Skeletal muscle tissue (tissue), 4 donors: ENCODE results near the gene DCUN1D5. TPM values are rescaled to one million over a fixed set of nuclear protein-coding genes. Genes with fewer than 3 reads are reported as not detected.
A peak's percentile ranks its signal among the peaks of the same experiment; 100 is the strongest.

Experiments used
- H3K27ac ChIP-seq: one replicate; pipeline ENCODE4 v1.7.0; 2013; ENCODE audit warnings: mild to moderate bottlenecking, low read depth, low read length, inconsistent platforms
- H3K27me3 ChIP-seq, 3 donors: one replicate each; pipeline ENCODE4 v1.7.0; 2013; ENCODE audit warnings: low read length in 3 of 3; ENCODE audit not compliant: control insufficient read depth in 3 of 3, insufficient read depth in 3 of 3
- H3K36me3 ChIP-seq, 3 donors: one replicate each; pipeline ENCODE4 v1.7.0; 2013; ENCODE audit warnings: low read length in 3 of 3; ENCODE audit not compliant: control insufficient read depth in 3 of 3, insufficient read depth in 3 of 3
- H3K4me1 ChIP-seq, 3 donors: one replicate each; pipeline ENCODE4 v1.7.0; 2013; ENCODE audit warnings: low read length in 3 of 3, mild to moderate bottlenecking in 3 of 3; ENCODE audit not compliant: control insufficient read depth in 3 of 3, insufficient read depth in 3 of 3
- H3K4me3 ChIP-seq, 3 donors: one replicate each; pipeline ENCODE4 v1.7.0; 2013; ENCODE audit warnings: low read length in 3 of 3
- H3K9ac ChIP-seq, 3 donors: one replicate each; pipeline ENCODE4 v1.7.0; 2013; ENCODE audit warnings: low read length in 3 of 3, mild to moderate bottlenecking in 3 of 3, moderate library complexity in 2 of 3, low read depth in 1 of 3
- H3K9me3 ChIP-seq, 3 donors: one replicate each; pipeline ENCODE4 v1.7.0; 2013; ENCODE audit warnings: low read length in 3 of 3; ENCODE audit not compliant: control insufficient read depth in 3 of 3
- total RNA-seq: library from RNA; depleted of rRNA; stranded (reverse); fragments of >200 nt; gene quantifications from one replicate; pipeline ENCODE4 v1.2.3, GENCODE V29; 2014
- donor health status: Osteomylitis.

The DCUN1D5 gene
- total RNA-seq, 1 donor from 2014 or later: 33.9 TPM

DNA sequence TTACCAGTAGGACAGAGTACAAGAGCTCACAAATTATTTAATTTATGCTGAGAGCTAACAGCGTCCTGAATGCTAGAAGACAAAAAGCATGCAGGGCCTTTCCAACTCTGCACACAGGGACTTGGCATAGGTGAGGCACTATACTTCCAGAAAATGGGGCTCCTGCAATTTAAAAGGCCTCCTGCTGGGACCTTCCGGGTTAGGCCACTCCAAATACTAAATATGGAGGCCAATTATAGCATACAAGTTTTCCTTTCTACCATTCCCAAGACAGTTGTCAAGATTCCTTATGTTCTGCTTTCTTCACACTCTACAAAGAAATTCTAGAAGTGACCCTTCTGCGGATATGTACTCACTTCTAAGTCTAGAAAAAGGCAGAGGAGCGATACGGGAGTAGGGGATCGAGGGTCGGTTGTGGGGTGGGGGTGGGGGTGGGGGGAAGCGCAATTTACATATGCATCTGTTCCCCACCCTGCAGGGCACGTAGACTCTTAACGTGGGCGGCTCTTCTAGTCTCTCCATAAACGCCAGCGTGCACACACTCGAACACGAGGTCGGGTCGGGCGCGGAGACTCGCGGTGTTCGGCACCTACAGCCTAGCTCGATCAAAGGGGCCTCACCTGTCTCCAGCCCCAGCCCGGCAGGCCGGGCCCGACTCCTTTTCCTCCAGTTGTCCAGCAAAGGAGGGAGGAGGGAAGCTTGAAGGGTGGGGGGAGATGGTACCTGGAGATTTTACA is 728 bp downstream of the DCUN1D5 start:
- Histone ChIP-seq H3K27me3 (peaks cover 0 to 11% (median 6%) of the 10 kb centered on the region in 3 donors), H3K27ac (peak overlapping the region; percentile 80), H3K36me3 (peaks cover 0 to 4% (median 3%) of the 10 kb centered on the region in 3 donors)

DNA sequence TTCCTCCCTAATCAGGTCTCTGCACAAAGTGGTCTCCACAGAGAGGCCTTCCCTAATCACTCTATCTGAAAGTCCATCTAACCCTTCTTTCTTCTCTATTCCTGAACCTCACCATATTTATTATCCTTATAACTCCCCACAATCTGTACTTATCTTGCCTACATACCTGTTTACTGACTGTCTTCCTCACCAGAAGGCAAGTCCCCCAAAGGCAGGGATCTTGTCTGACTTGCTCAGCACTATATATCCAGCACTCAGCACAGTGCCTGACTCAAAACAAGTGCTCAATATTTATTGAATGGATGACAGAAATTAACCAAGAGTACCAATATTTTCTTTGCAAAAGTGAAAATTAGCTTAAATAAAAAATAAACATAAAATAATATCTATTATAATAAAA is 5.5 kb downstream of the DCUN1D5 start:
- Histone ChIP-seq H3K36me3 (peaks cover 0 to 13% (median 4%) of the 10 kb centered on the region in 3 donors), H3K27me3 (no peaks in the 10 kb centered on the region), H3K4me1 (peaks cover 5 to 11% (median 10%) of the 10 kb centered on the region in 3 donors), H3K4me3 (no peak overlapping the region), H3K27ac (no peak overlapping the region), H3K9me3 (no peaks in the 10 kb centered on the region), H3K9ac (no peak overlapping the region)

More for the DNA sequence above, 728 bp downstream of the DCUN1D5 start:
- H3K9ac ChIP-seq: peak overlapping the region; percentile 87 to 93 (median 90)
- no peaks in the 10 kb centered on the region for H3K9me3 ChIP-seq
- peak overlapping the region; percentile 80 to 92 (median 83) for H3K4me3 ChIP-seq
- peaks cover 5 to 16% (median 11%) of the 10 kb centered on the region in 3 donors for H3K4me1 ChIP-seq

DNA sequence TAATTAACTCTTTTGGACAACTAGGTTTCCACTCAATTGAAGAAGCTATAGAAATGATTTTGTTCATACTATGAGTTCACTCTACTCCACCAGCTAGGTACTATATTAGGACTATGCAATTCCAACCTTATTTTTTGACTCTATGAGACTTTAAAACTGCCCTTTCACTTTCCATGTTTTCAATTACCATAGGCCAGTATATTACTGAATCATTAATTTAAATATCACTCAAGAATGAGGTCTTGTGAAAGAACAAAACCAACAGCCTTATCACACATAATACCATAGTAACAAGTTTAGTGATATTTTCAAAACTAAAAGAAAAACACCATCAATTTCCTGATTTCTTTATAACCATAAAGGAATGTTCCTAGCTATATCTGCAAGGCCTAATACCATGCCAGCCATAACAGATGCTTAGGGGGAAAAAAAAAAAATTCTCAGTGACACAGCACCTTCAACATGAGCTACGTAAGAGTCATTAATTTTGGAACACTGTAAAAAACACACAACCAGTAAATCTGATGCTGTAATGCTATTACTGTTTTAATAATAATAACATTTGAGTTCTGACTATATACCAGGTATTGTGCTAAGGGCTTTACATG is 6.1 kb downstream of the DCUN1D5 start:
- Histone ChIP-seq H3K27me3 (no peaks in the 10 kb centered on the region), H3K27ac (no peak overlapping the region), H3K9me3 (no peaks in the 10 kb centered on the region), H3K9ac (no peak overlapping the region), H3K36me3 (peaks cover 0 to 13% (median 4%) of the 10 kb centered on the region in 3 donors), H3K4me1 (peaks cover 2 to 8% (median 7%) of the 10 kb centered on the region in 3 donors), H3K4me3 (no peak overlapping the region)

DNA sequence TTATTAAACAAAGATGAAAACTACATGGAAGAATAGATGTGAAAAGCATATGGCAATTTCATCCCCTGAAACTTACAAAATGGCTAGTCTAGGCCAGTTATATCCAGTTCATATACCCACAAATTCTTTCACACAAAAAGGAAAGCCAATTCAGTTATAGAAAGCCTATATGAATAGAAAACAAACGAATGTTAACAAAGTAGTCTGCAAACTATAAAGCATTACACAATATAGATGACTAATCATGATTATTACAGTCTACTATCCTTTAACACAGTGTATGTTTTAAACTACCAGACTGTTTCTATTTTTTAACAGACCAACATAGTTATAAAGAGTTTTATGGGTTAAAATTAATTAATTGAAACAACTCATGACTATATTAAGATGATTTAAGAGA is 12.1 kb downstream of the DCUN1D5 start:
- no peaks in the 10 kb centered on the region for H3K4me1 ChIP-seq
- H3K27me3 ChIP-seq: no peaks in the 10 kb centered on the region
- no peak overlapping the region for H3K27ac ChIP-seq
- no peaks in the 10 kb centered on the region for H3K9me3 ChIP-seq
- no peak overlapping the region for H3K4me3 ChIP-seq
- H3K9ac ChIP-seq: no peak overlapping the region
- peaks cover 8 to 32% (median 20%) of the 10 kb centered on the region in 3 donors for H3K36me3 ChIP-seq

DNA sequence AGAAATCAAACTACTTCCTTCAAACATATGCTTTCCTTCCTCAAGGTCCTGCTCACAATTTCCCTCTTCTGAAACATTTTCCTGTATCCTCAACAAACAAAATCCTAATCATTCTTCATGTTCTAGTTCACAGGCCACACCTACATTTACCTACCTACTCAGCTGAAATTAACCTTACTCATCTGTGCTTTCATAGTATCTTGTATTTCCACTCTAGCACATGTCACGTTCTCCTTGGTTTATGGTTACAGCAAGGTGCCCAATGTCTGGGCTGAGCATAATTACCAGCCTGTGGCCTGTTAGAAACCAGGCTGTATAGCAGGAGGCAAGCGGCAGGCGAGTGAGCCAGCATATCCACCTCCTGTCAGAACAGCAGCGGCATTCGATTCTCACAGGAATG is 13.2 kb downstream of the DCUN1D5 start:
- H3K4me1 ChIP-seq: no peaks in the 10 kb centered on the region
- H3K9ac ChIP-seq: no peak overlapping the region
- no peak overlapping the region for H3K27ac ChIP-seq
- no peak overlapping the region for H3K4me3 ChIP-seq
- peaks cover 8 to 29% (median 20%) of the 10 kb centered on the region in 3 donors for H3K36me3 ChIP-seq
- no peaks in the 10 kb centered on the region for H3K27me3 ChIP-seq
- H3K9me3 ChIP-seq: no peaks in the 10 kb centered on the region

DNA sequence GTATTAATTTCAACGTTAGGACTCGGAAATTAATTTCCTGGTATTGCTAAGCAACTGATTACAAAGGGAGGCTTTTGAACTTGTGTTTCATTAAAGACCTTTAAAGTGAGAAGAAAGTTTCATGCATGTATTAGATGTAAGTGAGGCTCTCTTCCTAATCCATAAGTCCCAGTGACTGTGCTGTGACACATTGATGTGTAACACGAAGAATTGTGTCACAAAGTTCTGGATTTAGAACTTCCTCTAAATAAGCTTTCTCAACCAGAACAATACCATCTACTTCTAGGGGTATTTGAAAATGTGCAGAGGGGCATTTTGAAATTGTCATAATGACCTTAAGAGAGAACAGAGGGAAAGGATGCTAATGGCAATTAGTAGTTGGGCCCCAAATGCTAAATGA is 14.4 kb downstream of the DCUN1D5 start:
- Histone ChIP-seq H3K36me3 (peaks cover 8 to 28% (median 20%) of the 10 kb centered on the region in 3 donors), H3K27ac (no peak overlapping the region), H3K4me1 (no peaks in the 10 kb centered on the region), H3K9me3 (no peaks in the 10 kb centered on the region), H3K9ac (no peak overlapping the region), H3K27me3 (no peaks in the 10 kb centered on the region), H3K4me3 (no peak overlapping the region)

DNA sequence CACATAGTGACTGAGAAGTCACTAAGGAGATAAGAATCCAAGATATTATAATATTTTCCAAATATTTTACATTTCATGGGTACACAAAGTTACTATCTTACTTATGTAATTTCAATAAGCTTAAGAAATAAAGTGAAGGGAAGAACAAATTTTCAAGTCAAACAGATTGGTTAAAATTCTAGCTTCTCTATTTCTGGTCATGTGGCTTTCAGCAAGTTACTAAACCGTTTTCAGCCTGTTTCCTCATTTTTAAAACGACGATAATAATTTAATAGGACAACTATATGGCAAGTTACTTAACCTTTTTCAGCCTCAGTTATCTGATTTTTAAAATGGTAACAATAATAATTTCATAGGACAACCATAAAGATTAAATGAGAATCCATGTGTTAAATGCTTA is 15.6 kb downstream of the DCUN1D5 start:
- Histone ChIP-seq H3K27ac (no peak overlapping the region), H3K36me3 (peaks cover 8 to 23% (median 20%) of the 10 kb centered on the region in 3 donors), H3K4me1 (no peaks in the 10 kb centered on the region), H3K4me3 (no peak overlapping the region), H3K27me3 (no peaks in the 10 kb centered on the region), H3K9me3 (no peaks in the 10 kb centered on the region), H3K9ac (no peak overlapping the region)

DNA sequence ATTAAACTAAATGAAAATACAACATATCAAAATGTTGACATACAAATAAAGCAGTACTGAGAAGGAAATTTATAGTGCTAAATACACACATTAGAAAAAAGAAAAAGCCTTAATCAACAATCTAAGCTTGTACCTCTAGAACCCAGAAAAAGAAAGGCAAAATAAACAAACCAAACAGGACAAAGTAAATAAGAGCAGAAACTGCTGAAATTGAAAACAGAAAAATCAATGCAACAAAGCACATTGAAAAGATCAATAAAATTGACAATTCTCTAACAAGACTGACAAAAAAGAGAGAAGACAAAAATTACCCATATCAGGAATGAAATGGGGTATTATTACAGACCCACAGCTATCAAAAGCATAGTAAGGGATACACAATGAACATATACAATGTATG is 21.0 kb downstream of the DCUN1D5 start:
- H3K4me3 ChIP-seq: no peak overlapping the region
- H3K36me3 ChIP-seq: peaks cover 0 to 13% (median 0%) of the 10 kb centered on the region in 3 donors
- H3K4me1 ChIP-seq: no peaks in the 10 kb centered on the region
- H3K9me3 ChIP-seq: no peaks in the 10 kb centered on the region
- H3K27me3 ChIP-seq: no peaks in the 10 kb centered on the region
- H3K27ac ChIP-seq: no peak overlapping the region
- H3K9ac ChIP-seq: no peak overlapping the region

DNA sequence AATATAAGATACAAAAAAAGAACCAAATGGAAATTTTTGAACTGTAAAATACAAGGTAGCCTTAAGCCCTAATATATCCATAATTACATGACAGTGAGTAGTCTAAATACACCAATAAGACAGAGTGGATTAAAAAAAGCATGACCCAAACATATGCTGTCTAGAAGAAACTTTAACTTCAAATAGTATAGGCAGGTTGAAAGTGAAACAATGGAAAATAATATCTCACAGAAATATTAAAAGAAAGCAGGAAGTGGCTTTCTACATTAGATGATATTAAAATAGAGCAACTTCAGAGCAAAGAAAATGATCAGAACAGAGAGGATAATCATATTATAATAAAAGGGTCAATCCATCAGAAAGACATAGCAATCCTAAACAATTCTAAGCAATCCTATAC is 21.8 kb downstream of the DCUN1D5 start:
- H3K36me3 ChIP-seq: peaks cover 0 to 12% (median 6%) of the 10 kb centered on the region in 3 donors
- no peaks in the 10 kb centered on the region for H3K4me1 ChIP-seq
- no peaks in the 10 kb centered on the region for H3K27me3 ChIP-seq
- H3K4me3 ChIP-seq: no peak overlapping the region
- no peaks in the 10 kb centered on the region for H3K9me3 ChIP-seq
- H3K9ac ChIP-seq: no peak overlapping the region
- H3K27ac ChIP-seq: no peak overlapping the region

DNA sequence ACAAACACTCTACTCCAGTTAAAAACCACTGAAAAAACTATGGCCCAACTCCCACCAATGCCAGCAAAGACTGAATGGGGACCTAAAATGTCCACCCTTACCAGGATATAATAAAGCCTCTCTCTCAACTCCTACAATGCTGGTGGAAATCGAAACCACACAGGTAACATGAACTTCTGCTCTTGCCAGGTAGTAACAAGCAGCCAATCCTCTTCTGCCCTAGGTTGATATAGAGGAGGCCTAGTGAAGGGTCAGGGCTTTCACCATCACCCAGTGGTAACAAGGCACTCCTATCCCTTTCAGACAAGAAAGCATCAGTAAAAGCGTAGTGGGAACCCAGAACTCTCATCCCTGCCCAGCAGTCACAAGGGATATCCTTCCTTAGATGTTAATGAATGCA is 22.6 kb downstream of the DCUN1D5 start:
- Histone ChIP-seq H3K36me3 (peaks cover 0 to 8% (median 6%) of the 10 kb centered on the region in 3 donors), H3K27ac (no peak overlapping the region), H3K4me3 (no peak overlapping the region)

More for the DNA sequence above, 22.6 kb downstream of the DCUN1D5 start:
- Histone ChIP-seq H3K27me3 (no peaks in the 10 kb centered on the region), H3K9me3 (no peaks in the 10 kb centered on the region), H3K9ac (no peak overlapping the region), H3K4me1 (no peaks in the 10 kb centered on the region)
